IPS-18c (cell line): ENCODE measurements around the gene CIZ1.

Experiments used
- H3K4me3 ChIP-seq: 2 replicates; pipeline ENCODE4 v1.7.0; 2013; ENCODE audit warnings: low read depth, mild to moderate bottlenecking, low read length, moderate library complexity; ENCODE audit not compliant: insufficient read depth
- H3K9me3 ChIP-seq: one replicate; pipeline ENCODE4 v1.6.1; 2013; ENCODE audit warnings: mild to moderate bottlenecking, low read length, moderate library complexity; ENCODE audit not compliant: control insufficient read depth, insufficient read depth

The CIZ1 gene

DNA sequence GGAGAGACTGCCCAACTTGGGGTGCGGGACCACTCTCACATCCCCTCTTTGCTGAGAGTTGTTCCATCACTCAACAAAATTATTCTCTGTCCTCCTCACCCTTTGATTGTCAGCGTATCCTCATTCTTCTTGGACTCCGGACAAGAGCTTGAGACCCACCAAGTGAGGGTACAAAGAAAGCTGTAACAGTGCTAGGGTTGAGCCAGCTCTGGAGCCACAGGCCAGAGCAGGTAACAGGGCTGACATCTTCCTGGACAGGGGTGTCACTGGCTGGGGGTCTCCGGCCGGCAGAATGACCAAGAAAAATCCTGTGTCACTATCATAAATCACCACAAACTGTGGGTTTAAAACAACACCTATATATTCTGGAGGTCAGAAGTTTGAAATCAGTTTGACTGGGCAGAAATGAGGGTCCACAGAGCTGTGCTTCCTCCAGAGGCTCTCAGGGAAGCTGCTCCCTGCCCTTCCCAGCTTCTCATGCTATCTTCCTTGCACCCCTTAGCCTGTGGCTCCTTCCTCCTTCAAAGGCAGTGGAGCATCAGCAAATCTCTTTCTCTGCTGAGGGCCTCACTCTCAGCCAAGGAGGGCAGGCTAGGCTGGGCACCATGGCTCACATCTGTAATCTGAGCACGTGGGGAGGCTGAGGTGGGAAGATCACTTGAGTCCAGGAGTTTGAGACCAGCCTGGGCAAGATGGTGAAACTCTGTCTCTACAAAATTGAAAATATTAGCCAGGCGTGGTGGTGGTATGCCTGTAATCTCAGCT is 35.5 kb downstream of the CIZ1 start:
- no peak overlapping the region for H3K4me3 ChIP-seq
- H3K9me3 ChIP-seq, result no peaks in the 10 kb centered on the region

DNA sequence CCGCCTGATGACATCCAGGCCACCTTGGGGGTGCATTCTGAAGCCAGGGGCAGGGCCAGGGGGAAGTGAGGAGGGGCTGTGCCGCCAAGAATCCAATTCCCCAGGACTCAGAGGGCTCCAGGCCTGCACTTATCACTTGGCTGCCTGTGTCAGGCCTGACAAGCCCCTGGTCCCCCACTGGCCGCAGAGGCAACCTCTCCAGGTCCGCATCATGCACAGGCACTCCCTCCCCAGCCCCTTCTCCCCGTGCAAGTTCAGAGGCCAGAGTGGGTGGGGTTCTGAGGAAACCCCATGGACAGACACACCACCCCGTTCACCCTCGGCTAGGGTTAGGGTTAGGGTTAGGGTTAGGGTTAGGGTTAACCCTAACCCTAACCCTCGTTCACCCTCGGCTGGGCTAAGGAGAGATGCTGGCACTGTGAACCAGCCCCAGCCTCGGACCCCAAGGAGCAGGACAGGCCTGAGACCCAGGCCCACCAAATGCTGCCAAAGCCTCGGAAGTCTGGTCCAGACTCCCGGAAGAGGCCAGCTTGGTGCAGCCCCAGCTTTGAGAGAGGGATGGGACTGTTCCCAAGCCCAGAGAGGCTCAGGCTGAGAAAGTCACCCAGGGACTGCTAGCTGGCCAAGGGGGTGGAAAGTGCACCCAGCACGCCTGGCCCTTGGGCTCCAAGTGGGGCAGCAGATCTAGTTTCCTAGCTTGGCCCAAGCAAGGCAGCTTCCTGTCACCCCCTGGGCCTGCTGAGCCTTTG is 37.3 kb downstream of the CIZ1 start:
- no peaks in the 10 kb centered on the region for H3K9me3 ChIP-seq
- no peak overlapping the region for H3K4me3 ChIP-seq

DNA sequence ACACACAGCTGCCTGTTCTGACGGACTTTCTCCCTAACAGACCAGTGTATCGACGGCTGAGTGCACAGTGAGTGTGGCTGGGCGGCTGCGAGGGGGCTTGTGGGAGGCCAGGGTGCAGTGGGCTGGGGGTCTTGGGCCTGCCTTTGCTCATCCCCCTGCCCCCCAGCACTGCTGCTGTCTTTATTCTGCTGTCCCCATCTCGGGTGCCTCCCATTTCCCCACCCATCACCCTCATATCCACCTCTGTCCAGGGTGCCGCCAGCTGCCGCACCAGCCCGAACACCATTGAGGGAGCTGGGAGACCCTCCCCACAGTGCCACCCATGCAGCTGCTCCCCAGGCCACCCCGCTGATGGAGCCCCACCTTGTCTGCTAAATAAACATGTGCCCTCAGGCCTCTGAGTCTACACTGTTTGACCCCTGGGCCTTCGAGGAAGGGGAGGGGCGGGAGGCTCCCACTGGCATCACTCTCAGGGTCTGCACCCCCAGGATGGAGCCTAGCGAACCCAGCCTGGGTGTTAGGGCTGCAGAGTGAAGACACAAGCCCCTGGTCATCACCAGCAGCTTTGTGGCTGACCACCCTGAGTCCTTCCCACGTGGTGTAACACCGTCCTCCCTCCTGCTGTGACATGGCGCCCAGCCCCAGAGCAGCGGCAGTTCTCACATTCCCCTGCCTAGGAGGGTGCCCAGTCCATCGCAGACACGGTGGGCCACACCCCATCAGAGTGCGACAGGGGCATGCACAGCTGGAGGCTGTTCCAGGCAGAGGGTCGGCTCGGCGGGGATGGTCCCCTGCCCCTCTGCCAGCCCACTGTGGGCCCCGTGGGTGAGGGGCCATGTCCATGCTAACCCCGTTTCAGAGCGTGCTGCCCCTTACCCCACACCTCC is 38.1 kb downstream of the CIZ1 start:
- Histone ChIP-seq H3K4me3 (no peak overlapping the region), H3K9me3 (no peaks in the 10 kb centered on the region)

DNA sequence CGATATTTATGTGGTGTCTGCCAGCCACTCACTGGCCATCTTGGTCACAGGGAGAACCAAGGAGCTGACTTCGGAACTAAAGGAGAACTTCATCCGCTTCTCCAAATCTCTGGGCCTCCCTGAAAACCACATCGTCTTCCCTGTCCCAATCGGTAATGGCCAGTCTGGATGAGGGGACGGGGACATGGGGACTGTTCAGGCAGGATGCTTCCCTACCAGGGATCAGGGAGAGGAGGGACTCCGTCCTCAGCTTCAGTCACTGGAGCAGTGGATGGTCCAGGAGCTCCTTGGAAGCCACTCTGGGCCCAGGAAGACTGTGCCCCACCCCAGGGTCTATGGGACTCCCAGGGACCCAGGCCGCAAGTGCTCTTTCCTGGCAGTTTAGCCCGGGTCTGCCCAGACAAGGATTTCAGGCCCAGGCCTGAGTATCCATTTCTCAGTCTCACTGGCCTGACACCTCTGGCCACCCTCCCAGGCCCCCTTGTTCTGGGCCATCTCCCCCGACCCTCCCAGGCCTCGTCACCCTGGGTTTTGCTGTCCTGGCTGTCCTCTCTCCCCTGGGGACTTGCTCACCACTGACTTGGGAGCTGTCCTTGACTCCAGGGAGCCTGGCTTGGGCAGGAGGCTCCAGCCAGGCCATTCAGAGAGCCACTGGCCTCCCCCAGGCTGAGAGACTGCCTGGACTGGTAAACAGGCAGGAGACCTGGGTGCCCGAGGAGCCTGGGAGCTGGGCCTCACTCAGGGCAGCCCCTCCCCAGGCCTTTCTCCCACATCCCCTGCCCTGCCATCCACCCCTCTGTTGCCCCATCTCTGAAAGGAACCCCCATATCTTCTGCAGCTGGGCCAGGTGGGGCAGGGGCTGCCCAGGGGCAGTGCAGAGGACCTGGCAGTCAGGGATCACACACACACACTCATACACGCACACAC is 39.0 kb downstream of the CIZ1 start:
- H3K9me3 ChIP-seq, result no peaks in the 10 kb centered on the region
- no peak overlapping the region for H3K4me3 ChIP-seq

DNA sequence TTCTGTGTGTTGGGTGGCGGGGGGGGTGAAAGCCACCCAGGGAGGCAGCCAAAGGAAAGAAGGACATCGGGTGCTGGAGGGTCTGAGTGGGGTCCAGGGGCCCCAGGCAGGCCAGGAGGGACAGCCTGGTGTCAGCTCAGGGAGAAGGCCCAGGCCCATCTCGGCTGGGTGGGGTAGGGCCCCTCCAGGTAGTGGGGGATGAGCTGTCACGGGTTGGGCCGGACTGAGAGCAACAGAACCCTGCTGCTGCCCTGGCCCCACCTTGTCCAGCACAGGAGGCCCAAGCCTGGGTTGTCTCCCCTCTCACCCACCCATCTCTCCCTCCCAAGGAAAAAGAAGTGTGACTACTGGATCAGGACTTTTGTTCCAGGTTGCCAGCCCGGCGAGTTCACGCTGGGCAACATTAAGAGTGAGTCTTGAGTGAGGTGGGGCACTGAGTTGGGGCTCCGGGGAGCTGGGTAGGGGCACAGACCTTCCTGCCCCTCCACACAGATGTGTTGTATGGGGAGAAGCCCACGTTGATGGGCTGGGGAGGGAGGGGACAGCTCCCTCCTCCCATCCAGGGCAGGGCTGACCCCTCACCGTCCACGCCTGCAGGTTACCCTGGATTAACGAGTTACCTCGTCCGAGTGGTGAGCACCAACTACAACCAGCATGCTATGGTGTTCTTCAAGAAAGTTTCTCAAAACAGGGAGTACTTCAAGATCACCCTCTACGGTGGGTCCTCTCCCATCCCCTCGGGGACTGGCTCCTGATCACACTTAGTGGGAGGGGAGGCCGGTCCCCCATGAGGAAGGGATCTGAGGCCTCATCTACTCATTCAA is 39.9 kb downstream of the CIZ1 start:
- H3K4me3 ChIP-seq, result no peak overlapping the region
- H3K9me3 ChIP-seq, result no peaks in the 10 kb centered on the region

DNA sequence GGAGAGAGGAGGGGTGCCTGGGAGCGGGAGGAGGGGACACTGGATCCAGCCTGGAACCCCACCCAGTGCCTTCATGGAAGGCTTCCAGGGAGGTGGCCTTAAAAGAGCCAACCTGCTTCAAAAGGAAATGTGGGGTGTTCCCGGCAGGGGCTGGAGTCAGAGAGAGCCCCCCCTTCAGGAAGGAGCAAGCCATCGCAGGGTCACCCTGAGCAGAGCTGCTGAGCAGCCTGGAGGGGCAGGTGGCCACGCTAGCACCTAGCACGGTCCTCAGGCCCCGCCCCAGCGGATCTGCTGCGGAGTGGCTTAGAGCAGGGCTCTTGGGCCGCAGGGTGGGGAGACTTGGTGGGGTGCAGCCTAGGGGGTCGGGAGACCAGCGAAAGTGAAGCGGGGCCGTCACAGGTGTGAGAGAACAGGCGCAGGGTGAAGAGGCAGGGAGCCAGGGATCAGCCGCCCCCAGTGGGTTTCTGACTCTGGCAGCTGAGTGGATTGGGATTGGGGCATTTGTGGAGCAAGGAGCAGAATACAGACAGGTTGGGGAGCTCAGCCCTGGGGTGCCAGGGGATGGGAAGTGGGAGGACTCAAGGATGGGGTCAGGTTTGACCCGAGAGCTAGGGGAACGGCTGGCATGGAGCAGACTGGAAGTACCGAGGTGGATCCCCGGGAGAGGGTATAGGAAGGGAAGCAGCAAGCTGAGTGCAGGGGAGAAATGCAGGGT is 40.6 kb downstream of the CIZ1 start:
- Histone ChIP-seq H3K9me3 (no peaks in the 10 kb centered on the region), H3K4me3 (no peak overlapping the region)

DNA sequence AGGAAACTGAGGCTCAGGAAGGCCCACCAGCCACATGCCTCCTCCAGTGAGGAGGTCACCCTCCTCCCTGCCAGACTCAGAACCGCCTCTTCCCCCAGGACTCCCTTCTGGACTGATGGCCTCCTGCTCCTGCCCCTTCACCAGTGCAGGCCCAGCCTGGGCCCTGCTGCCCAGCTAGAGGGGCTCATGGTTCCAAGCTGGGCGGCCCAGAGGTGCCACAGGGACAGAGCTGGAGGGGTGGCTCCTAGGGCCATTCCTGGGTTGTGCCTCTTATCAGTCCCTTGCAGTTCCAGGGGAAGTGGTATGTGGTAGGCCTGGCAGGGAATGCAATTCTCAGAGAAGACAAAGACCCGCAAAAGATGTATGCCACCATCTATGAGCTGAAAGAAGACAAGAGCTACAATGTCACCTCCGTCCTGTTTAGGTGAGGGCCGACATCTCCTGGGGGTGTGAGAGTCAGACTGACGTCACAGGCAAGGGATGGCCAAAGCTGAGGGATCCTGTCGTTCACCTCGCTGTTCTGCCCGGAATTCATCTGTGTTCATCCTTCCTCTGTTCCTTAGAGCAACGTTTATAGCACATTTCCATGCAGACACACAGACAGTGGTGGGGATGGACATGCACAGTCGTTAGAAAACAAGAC is 41.3 kb downstream of the CIZ1 start:
- Histone ChIP-seq H3K4me3 (no peak overlapping the region), H3K9me3 (no peaks in the 10 kb centered on the region)

DNA sequence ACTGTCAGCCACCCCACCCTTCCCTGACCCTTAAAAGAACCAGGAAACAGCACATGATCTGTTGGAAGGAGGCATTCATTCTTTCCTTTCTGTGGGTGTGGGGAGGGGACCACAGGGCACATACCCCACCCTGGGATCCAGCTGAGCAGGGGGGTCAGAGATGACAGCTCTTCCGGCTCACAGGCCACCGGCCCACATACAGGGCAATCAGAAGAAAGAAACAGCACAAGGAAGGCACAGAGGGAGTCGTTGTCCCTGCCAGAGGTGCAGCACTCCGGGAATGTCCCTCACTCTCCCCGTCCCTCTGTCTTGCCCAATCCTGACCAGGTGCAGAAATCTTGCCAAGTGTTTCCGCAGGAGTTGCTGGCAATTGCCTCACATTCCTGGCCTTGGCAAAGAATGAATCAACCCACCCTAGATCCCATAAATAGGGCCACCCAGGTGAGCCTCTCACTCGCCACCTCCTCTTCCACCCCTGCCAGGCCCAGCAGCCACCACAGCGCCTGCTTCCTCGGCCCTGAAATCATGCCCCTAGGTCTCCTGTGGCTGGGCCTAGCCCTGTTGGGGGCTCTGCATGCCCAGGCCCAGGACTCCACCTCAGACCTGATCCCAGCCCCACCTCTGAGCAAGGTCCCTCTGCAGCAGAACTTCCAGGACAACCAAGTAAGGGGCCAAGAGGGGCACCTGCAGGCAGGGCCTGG is 42.2 kb downstream of the CIZ1 start, which contains the start of gene LCN2:
TSS of gene LCN2 (plus strand) at position 453 of the 701 bp plus-strand sequence. CDS start at position 526, 73 bp downstream.
- H3K9me3 ChIP-seq, result no peaks in the 10 kb centered on the region
- no peak within 1 kb of the TSS for H3K4me3 ChIP-seq

DNA sequence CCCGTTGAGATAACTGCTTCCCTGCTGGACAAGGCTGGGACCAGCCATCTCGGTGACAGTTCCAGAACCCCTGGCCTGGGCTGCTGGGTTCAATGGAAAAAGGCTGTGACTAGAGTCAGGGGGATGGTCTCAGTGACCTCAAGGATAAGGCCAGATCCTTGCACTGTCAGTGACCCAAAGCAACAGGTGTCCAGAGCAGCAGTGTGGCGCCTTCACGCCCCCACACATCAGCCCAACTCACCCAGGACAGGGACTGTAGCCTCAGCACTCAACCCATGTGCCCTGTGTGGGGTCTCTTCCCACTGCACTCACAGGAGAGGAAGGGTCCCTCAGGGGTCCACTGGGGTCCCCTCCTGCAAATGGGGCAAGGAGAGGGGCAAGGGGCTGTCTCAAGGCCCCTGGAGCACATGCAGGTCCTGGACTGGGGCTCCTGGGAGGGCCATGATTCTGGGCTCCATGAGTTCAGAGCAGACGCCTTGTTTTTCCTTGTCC is 42.8 kb downstream of the CIZ1 start:
- no peak overlapping the region for H3K4me3 ChIP-seq
- H3K9me3 ChIP-seq, result no peaks in the 10 kb centered on the region

DNA sequence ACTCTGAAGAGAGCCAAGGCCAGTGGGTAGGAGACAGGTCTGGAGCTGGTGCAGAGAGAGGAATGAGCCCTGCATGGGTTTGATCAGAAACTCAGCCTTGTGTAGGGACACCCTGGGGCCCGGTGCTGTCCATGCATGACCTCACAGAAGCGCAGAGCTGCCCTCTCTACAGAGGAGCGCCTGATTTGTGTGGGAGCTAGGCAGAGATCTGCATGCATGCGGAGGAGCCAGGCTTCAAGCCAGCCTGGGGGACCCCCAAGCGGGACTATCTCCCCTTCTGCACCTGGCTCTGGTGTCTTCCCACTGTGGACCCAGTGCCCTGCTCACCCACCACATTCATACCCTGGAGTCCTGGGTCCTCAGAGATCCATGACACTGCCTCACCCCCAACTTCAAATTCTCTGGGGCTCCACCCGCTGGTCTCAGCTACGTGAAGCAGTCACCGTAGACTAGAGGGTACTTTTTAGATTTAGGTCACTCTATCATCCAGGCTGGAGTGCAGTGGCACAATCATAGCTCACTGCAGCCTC is 44.7 kb downstream of the CIZ1 start:
- no peaks in the 10 kb centered on the region for H3K9me3 ChIP-seq
- no peak overlapping the region for H3K4me3 ChIP-seq

DNA sequence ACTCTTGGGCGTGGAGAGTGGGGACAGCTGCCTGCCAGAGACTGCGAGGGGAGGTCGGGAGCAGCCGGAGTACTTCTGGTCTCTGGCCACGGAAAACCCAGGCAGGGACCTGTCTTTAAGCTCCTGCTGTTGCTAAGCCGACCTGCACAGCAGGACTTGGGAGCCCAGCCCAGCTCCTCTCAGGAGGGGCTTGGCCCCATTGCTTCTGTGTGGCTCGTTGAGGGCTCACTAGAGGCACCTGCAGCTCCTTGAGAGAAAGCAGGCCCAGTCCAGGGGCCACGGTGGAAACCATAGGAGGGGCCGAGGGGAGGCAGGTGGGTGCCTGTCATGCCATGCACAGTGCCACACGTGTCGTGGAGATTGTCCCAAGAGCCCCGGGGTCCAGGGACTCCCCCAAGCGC is 45.4 kb downstream of the CIZ1 start:
- Histone ChIP-seq H3K9me3 (no peaks in the 10 kb centered on the region), H3K4me3 (no peak overlapping the region)

DNA sequence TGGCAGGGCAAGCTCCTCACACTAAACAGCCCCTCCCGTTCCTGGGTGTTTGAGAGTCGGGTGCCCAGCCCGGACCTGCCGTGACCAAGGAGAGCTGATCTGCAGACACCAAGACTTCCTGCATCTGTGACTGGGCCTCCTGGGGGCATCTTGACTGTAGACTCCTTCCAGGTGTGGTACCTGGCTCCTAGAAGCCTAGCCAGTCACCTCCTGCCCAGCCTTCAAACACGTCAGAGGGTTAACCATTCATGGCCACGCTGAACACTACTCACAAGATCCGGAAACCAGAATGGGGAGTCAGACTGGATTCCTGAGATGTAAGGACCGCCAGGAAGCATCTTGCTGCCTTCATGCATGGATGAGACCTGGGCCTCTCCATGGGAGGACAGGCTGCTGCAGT is 45.8 kb downstream of the CIZ1 start:
- H3K9me3 ChIP-seq, result no peaks in the 10 kb centered on the region
- H3K4me3 ChIP-seq, result no peak overlapping the region

DNA sequence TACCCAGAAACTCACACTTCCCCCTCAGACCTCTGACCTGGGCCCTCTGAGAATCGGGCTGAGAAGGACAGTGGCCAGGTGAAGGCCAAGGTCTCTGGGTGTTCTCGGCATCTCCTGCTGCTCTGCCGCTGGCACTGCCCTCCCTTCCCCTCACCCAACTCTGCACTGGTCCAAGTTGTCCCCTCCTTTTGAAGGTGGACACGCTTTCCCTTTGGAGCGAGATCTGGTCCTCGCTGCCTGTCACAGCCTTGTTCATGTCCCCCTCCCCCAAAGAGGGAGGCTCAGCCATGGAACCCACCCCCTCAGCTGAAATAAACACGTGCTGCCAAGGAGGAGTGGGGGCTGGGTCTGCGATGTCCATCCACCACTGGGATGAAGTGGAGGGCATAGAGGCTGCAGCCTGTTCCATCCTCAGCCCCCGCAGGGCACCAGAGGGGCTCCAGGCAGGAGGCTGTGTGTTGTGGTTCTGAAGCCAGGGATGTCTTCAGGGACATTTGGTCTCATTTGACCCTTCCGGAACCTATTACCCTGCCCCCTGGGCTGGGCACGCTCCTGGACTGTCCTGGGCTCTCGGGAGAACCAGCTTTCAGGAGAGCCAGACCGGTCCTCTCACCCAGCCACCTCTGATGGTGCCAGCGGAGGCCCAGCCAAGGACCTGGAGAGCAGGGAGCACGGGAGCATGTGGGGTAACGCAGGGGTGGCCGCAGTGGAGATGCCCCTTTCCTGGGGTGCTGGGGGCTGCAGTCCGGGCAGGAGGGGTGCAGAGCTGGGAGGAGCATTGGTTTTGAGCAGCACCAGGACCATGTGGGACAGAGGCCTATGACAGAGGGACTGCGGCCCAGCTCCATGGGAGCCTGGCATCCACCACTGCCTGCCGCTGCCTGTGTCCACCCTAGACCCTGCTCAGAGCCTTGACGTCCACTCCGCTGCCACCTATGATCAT is 46.9 kb downstream of the CIZ1 start:
- Histone ChIP-seq H3K4me3 (no peak overlapping the region), H3K9me3 (no peaks in the 10 kb centered on the region)
